Heart right ventricle (tissue), 16 donors: ENCODE data around the gene RPL28. TPM values are rescaled to one million over a fixed set of nuclear protein-coding genes. Genes with fewer than 3 reads are reported as not detected.

Experiments used
- ATAC-seq, 8 donors: fragments of 200-7000 bp; cut with Tn5 transposase; one replicate each; pipeline ENCODE4 v1.9.1; 2020; ENCODE audit warnings: mild to moderate bottlenecking in 8 of 8, moderate library complexity in 8 of 8, moderate number of reproducible peaks in 1 of 8
- DNase-seq, 2 donors: peaks; one replicate each; pipeline ENCODE4 v3.0.0-alpha.2; 2020
- H3K27ac ChIP-seq, 10 donors: fragments of 200-600 bp; sonication (generic) in 2 of 10; one replicate each; pipeline versions ENCODE4 v1.5.0 to v1.8.0; 2020 to 2022; ENCODE audit warnings: mild to moderate bottlenecking in 3 of 10
- H3K27me3 ChIP-seq, 7 donors: fragments of 200-600 bp; one replicate each; pipeline ENCODE4 v1.8.0; 2021 to 2022; ENCODE audit warnings: mild to moderate bottlenecking in 2 of 7
- H3K36me3 ChIP-seq, 9 donors: fragments of 200-600 bp; sonication (generic) in 1 of 9; one replicate each; pipeline versions ENCODE4 v1.5.0 to v1.8.0; 2020 to 2022; ENCODE audit warnings: mild to moderate bottlenecking in 2 of 9
- H3K4me1 ChIP-seq, 9 donors: fragments of 200-600 bp; sonication (generic) in 1 of 9; one replicate each; pipeline versions ENCODE4 v1.5.0 to v1.8.0; 2020 to 2022; ENCODE audit warnings: mild to moderate bottlenecking in 4 of 9
- H3K4me3 ChIP-seq, 10 donors: fragments of 200-600 bp; sonication (generic) in 2 of 10; one replicate each; pipeline versions ENCODE4 v1.5.0 to v1.8.0; 2020 to 2022; ENCODE audit warnings: mild to moderate bottlenecking in 7 of 10, moderate library complexity in 2 of 10
- H3K9me3 ChIP-seq, 11 donors: fragments of 200-600 bp in 10 of 11; sonication (generic) in 2 of 11; one replicate each; pipeline versions ENCODE4 v1.5.0 to v1.8.0; 2013 to 2022; ENCODE audit warnings: mild to moderate bottlenecking in 2 of 11, control low read depth in 1 of 11, moderate library complexity in 1 of 11
- WGBS, 2 donors: extraction: QIAGEN DNeasy Blood & Tissue Kit; methylation state at CpG; one replicate each; pipeline ENCODE4 v1.1.7; 2013; ENCODE audit warnings: inconsistent platforms in 1 of 2; 5-methylcytosine and 5-hydroxymethylcytosine counted together
- intact Hi-C, 10 donors: fragments of 100-400 bp; cut with DNase I; formaldehyde crosslinking; loops; one replicate each; pipeline versions ENCODE4 v1.11.1 to v1.14.2; 2022
- polyA plus RNA-seq, 2 donors: library from polyadenylated mRNA; stranded (reverse); fragments of 200-250 nt; gene quantifications; one replicate each; pipeline ENCODE4 v1.2.3, GENCODE V29; 2013
- total RNA-seq, 10 donors: library from RNA; stranded (reverse); fragmentation: NEBNext Ultra II Directional in 3 of 10; extraction: Animal tissue kit (Norgen Biotek cat#: 25700) in 3 of 10; gene quantifications; one replicate each; pipeline versions ENCODE4 v1.2.1 to v1.2.4, GENCODE V29; 2021 to 2023
- TF ChIP-seq, protein P1 (sequence below), 9 donors: fragments of 200-600 bp; sonication (generic) in 2 of 9; IDR thresholded peaks; one replicate each; pipeline versions ENCODE4 v1.5.0 to v1.8.0; 2021 to 2022; ENCODE audit warnings: antibody characterized with exemption in 9 of 9, mild to moderate bottlenecking in 5 of 9, moderate library complexity in 1 of 9
- donor health status: Arrhythmogenic right ventricular cardiomyopathy.
- donor health status: ischemic (EF 13 %, LVEDD 7.1; RV severe dilation, severe dysfunction).
- donor health status: healthy with polysubstance abuse.
- donor health status: DM: no; HTN: yes; CAD: no.
- donor health status: DM: no; HTN: no; CAD: no.
- donor health status: ischemic (EF 25% LVEDD 6.9; RV normal size, moderate dysfunction).
- donor health status: ischemic (EF 25% LVEDD 5.7; RV mildly dilated, moderate dysfunction).
- donor health status: healthy.
- donor health status: DM: yes; HTN: yes; CAD: no.
- donor health status: Ischemic cardiomyopathy.
- donor health status: ischemic (EF 35%, LVEDD 5.7; RV mildly dilated, moderate dysfunction).
- donor health status: nonischemic (EF 11% LVEDD 7.7; RV severe dilation, severe dysfunction).
- donor health status: DM: yes; HTN: yes; CAD: no.
- donor health status: PGD.
- donor health status: ischemic (EF 29% LVEDD 5.4; RV normal size, mild dysfunction).
- donor health status: nonischemic (EF 23%, LVEDD 6.1; RV moderate dilation, normal function).

Gene RPL28
- total and polyA plus RNA-seq, 12 donors: 473 to 1,617 (median 593) TPM

- Histone ChIP-seq H3K4me3 (no peak overlapping the region), H3K9me3 (no peaks in the 10 kb centered on the region), H3K27ac (no peak overlapping the region), H3K4me1 (peaks cover 0 to 15% (median 6%) of the 10 kb centered on the region in 9 donors), H3K36me3 (peaks cover 0 to 44% (median 15%) of the 10 kb centered on the region in 9 donors), H3K27me3 (peaks cover 0 to 12% (median 8%) of the 10 kb centered on the region in 7 donors)
- ATAC-seq (peak in 6 of 8 donors; percentile 7 to 41 (median 23)), DNase-seq (peak in 1 of 2 donors; percentile 61)
- 84 to 86% methylated on average over 43 of the region's 43 CpGs for WGBS, 2 donors
- TF ChIP-seq, protein P1, sequence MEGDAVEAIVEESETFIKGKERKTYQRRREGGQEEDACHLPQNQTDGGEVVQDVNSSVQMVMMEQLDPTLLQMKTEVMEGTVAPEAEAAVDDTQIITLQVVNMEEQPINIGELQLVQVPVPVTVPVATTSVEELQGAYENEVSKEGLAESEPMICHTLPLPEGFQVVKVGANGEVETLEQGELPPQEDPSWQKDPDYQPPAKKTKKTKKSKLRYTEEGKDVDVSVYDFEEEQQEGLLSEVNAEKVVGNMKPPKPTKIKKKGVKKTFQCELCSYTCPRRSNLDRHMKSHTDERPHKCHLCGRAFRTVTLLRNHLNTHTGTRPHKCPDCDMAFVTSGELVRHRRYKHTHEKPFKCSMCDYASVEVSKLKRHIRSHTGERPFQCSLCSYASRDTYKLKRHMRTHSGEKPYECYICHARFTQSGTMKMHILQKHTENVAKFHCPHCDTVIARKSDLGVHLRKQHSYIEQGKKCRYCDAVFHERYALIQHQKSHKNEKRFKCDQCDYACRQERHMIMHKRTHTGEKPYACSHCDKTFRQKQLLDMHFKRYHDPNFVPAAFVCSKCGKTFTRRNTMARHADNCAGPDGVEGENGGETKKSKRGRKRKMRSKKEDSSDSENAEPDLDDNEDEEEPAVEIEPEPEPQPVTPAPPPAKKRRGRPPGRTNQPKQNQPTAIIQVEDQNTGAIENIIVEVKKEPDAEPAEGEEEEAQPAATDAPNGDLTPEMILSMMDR (IDR thresholded peaks at IDR 0.05): no peak
- intact Hi-C loops: no loop called here
Measured at GRCh38 chr19:55345818-55346724, 39.7 kb upstream of the RPL28 start.

GRCh38 chr19:55346725-55347441 is 38.8 kb upstream of the RPL28 start:
- ATAC-seq (peak in 1 of 8 donors; percentile 17), DNase-seq (no peak)
- Histone ChIP-seq H3K36me3 (peaks cover 0 to 44% (median 14%) of the 10 kb centered on the region in 9 donors), H3K4me3 (no peak overlapping the region), H3K9me3 (no peaks in the 10 kb centered on the region), H3K27me3 (peaks cover 3 to 20% (median 16%) of the 10 kb centered on the region in 7 donors), H3K4me1 (peaks cover 0 to 9% (median 0%) of the 10 kb centered on the region in 9 donors), H3K27ac (no peak overlapping the region)
- TF ChIP-seq, protein P1 (IDR thresholded peaks at IDR 0.05): no peak
- intact Hi-C loops: no loop called here
- WGBS, 2 donors: 83% methylated on average over 38 to 41 of the region's 41 CpGs

DNA sequence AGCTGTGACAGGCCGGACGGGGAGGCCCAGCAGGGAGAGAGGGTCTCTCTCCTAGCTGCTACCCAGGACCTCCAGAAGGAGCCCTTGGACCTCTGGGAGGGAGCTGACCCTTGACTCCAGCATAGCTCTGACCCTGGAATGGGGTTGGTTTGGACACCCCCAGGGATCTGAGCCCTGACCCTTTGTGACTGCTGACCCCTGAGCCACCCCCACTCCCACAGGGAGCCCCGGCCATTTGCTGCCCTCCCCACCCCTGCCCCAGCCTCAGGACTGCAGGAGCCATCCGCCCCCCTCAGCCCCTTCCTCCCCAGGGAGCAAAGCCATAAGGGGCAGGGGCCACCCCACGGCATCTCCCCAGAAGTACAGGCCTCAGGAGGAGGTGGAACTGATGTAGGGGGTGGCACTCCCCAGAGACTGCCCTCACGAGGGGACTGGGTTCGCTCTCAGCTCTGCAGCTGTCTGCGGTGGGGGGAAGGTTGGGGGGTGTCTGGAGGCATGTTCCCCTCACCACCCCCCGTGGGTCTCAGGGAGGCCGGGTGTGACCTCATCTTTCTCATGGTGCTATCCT is 38.2 kb upstream of the RPL28 start:
- 83 to 84% methylated on average over 10 of the region's 10 CpGs for WGBS, 2 donors
- Histone ChIP-seq H3K36me3 (peaks cover 0 to 38% (median 8%) of the 10 kb centered on the region in 9 donors), H3K27me3 (peaks cover 5 to 26% (median 22%) of the 10 kb centered on the region in 7 donors), H3K27ac (no peak overlapping the region), H3K4me1 (peaks cover 0 to 9% (median 0%) of the 10 kb centered on the region in 9 donors), H3K4me3 (no peak overlapping the region), H3K9me3 (no peaks in the 10 kb centered on the region)
- no peak for ATAC-seq
- no peak for DNase-seq
- intact Hi-C loops: no loop called here
- TF ChIP-seq, protein P1 (IDR thresholded peaks at IDR 0.05): no peak
